GM12878 (cell line): ENCODE results near the gene CD300LG. TPM values are rescaled to one million over a fixed set of nuclear protein-coding genes. Genes with fewer than 3 reads are reported as not detected.

ENCODE experiments used
- ATAC-seq: fragments of 200-7000 bp; cut with Tn5 transposase; 3 replicates; pipeline ENCODE4 v1.9.1; 2020; ENCODE audit warnings: mild to moderate bottlenecking, moderate library complexity
- BruUV-seq: library from RNA; stranded (reverse); fragments of 400-500 nt; replicated peaks from 2 replicates; lab custom pipeline; 2021; lab: Mats Ljungman, UMichigan
- CTCF ChIA-PET: fragments of 300-600 bp; sonication (Branson Sonifier 250); formaldehyde crosslinking; extraction: SDS; loops from one replicate; lab custom pipeline; 2021; ENCODE audit warnings: inconsistent platforms; lab: Yijun Ruan, JAX
- POLR2A ChIA-PET: fragments of 350-600 bp; formaldehyde crosslinking; extraction: SDS; loops from one replicate; lab custom pipeline; 2021; ENCODE audit warnings: inconsistent platforms; lab: Charles Lee
- RAD21 ChIA-PET: fragments of 300-600 bp; sonication (Branson Sonifier 250); formaldehyde crosslinking; loops from one replicate; lab custom pipeline; 2023; ENCODE audit warnings: antibody characterized with exemption; ENCODE audit not compliant: unreplicated experiment; lab: Charles Lee
- SMC1A ChIA-PET: fragments of 300-600 bp; sonication (Branson Sonifier 250); formaldehyde crosslinking; loops from one replicate; lab custom pipeline; 2023; ENCODE audit not compliant: unreplicated experiment, uncharacterized antibody; lab: Charles Lee
- DNase-seq: peaks from one replicate; pipeline ENCODE4 v3.0.0-alpha.2; 2011; ENCODE audit warnings: low read depth, low spot score
- FAIRE-seq: peaks from 3 replicates; lab custom pipeline; 2011; peaks lifted over from hg19 to GRCh38; lab: Jason Lieb, UNC
- H2AFZ ChIP-seq: 2 replicates; pipeline ENCODE4 v1.6.0; 2011; ENCODE audit warnings: low read depth, low read length, control low read depth; ENCODE audit not compliant: control insufficient read depth
- H3K27ac ChIP-seq: 2 replicates; pipeline ENCODE4 v1.5.1; 2011; ENCODE audit warnings: control low read depth; ENCODE audit not compliant: control insufficient read depth, insufficient read depth
- H3K27me3 ChIP-seq, 2 experiments: replicated peaks in 1 of 2; 2 replicates each; pipeline versions ENCODE4 v1.6.0 to v1.6.1; 2011; ENCODE audit warnings: low read length in 1 of 2; ENCODE audit not compliant: control insufficient read depth in 2 of 2, insufficient read depth in 2 of 2
- H3K36me3 ChIP-seq, 2 experiments: 2 replicates each; pipeline ENCODE4 v1.5.1; 2011; ENCODE audit warnings: low read length in 1 of 2; ENCODE audit not compliant: control insufficient read depth in 2 of 2, insufficient read depth in 2 of 2
- H3K4me1 ChIP-seq: 2 replicates; pipeline ENCODE4 v1.6.1; 2011; ENCODE audit warnings: mild to moderate bottlenecking, low read length, moderate library complexity, mixed read lengths; ENCODE audit not compliant: control insufficient read depth, insufficient read depth
- H3K4me2 ChIP-seq: 2 replicates; pipeline ENCODE4 v1.6.0; 2011; ENCODE audit warnings: control low read depth; ENCODE audit not compliant: control insufficient read depth, insufficient read depth
- H3K4me3 ChIP-seq: fragments of 200-600 bp; sonication (generic); 2 replicates; pipeline ENCODE4 v1.5.1; 2016
- H3K79me2 ChIP-seq: 2 replicates; pipeline ENCODE4 v1.6.0; 2011; ENCODE audit warnings: low read length; ENCODE audit not compliant: control insufficient read depth, insufficient read depth
- H3K9ac ChIP-seq: 2 replicates; pipeline ENCODE4 v1.8.0; 2011; ENCODE audit warnings: low read length, control low read depth, mixed read lengths; ENCODE audit not compliant: control insufficient read depth, insufficient read depth
- H3K9me3 ChIP-seq: replicated peaks from 3 replicates; pipeline ENCODE4 v1.5.1; 2011; ENCODE audit warnings: mild to moderate bottlenecking, low read length; ENCODE audit not compliant: control insufficient read depth, insufficient read depth
- H4K20me1 ChIP-seq: 2 replicates; pipeline ENCODE4 v1.6.0; 2011; ENCODE audit not compliant: control insufficient read depth, insufficient read depth
- BRCA1 ChIP-seq: IDR thresholded peaks from 2 replicates; pipeline ENCODE4 v1.6.1; 2011; ENCODE audit warnings: low read depth, low read length, improper control_type of control experiment
- CBFB ChIP-seq: IDR thresholded peaks from 2 replicates; pipeline ENCODE4 v1.6.1; 2016; ENCODE audit warnings: antibody characterized with exemption, low read depth
- CHD2 ChIP-seq: IDR thresholded peaks from 2 replicates; pipeline ENCODE4 v1.6.1; 2011; ENCODE audit warnings: low read depth, low read length, improper control_type of control experiment, borderline replicate concordance
- ELK1 ChIP-seq: IDR thresholded peaks from 2 replicates; pipeline ENCODE4 v1.6.1; 2012; ENCODE audit warnings: low read depth, low read length, improper control_type of control experiment
- HDAC2 ChIP-seq: fragments of 200-600 bp; sonication (generic); IDR thresholded peaks from 2 replicates; pipeline ENCODE4 v1.6.1; 2017
- IKZF1 ChIP-seq: fragments of 450-650 bp; conservative IDR thresholded peaks from 2 replicates; pipeline ENCODE4 v1.6.1; 2017; ENCODE audit warnings: antibody characterized with exemption, mild to moderate bottlenecking
- IRF5 ChIP-seq: fragments of 450-650 bp; IDR thresholded peaks from 2 replicates; pipeline ENCODE4 v1.6.1; 2017; ENCODE audit warnings: borderline replicate concordance
- MXI1 ChIP-seq: fragments of 150-350 bp; IDR thresholded peaks from 2 replicates; pipeline ENCODE4 v1.6.1; 2011; ENCODE audit warnings: low read depth, mild to moderate bottlenecking, inconsistent platforms, low read length, improper control_type of control experiment
- NR2C1 ChIP-seq: fragments of 450-650 bp; IDR thresholded peaks from 2 replicates; pipeline ENCODE4 v1.6.1; 2017; ENCODE audit warnings: antibody characterized with exemption, mild to moderate bottlenecking, moderate library complexity
- SMC3 ChIP-seq: IDR thresholded peaks from 2 replicates; pipeline ENCODE4 v1.6.1; 2011; ENCODE audit warnings: low read length, improper control_type of control experiment, borderline replicate concordance
- WGBS: methylation state at CpG from one replicate; pipeline ENCODE4 v1.1.6; 2016; ENCODE audit warnings: low lambda C conversion rate; ENCODE audit not compliant: insufficient replicate concordance, insufficient coverage; ENCODE audit errors: missing lambda C conversion rate; 5-methylcytosine and 5-hydroxymethylcytosine counted together
- in situ Hi-C: fragments of 300-500 bp; cut with MboI; formaldehyde crosslinking; loops from 9 replicates; pipeline ENCODE4 v1.14.3; 2018; ENCODE audit warnings: mixed read lengths
- intact Hi-C: fragments of 100-400 bp; cut with micrococcal nuclease; formaldehyde crosslinking; loops from one replicate; pipeline ENCODE4 v1.14.2; 2022; ENCODE audit not compliant: unreplicated experiment
- polyA plus RNA-seq, 11 experiments: library from polyadenylated mRNA; depleted of rRNA in 4 of 11; unstranded in 6 of 11; stranded (reverse) in 5 of 11; fragments of >200 nt; fragmentation: Nextera tagmentation in 4 of 11; fragmentation: Illumina TruSeq in 1 of 11; extraction: Ambion mirVana in 4 of 11; extraction: Trizol in 1 of 11; gene quantifications; 1 replicate in 1 of 11; 2 replicates in 10 of 11; pipeline versions ENCODE4 v1.2.1 to v1.2.3, GENCODE V29; 2011 to 2016; ENCODE audit warnings: inconsistent platforms in 2 of 11, missing spikeins in 2 of 11, low read depth in 1 of 11
- total RNA-seq, 4 experiments: library from RNA; depleted of rRNA in 3 of 4; stranded (reverse); fragments of >200 nt in 3 of 4; fragmentation: Illumina TruSeq in 1 of 4; extraction: Trizol in 1 of 4; gene quantifications; 2 replicates each; pipeline versions ENCODE4 v1.2.1 to v1.2.3, GENCODE V29; 2013 to 2021
- TF ChIP-seq, protein P1 (sequence below): IDR thresholded peaks from 2 replicates; pipeline ENCODE4 v1.6.1; 2012; ENCODE audit warnings: mild to moderate bottlenecking, low read depth, low read length
- TF ChIP-seq, protein P2 (sequence below): IDR thresholded peaks from 2 replicates; pipeline ENCODE4 v1.6.1; 2011; ENCODE audit warnings: low read depth, low read length, improper control_type of control experiment, borderline replicate concordance
- TF ChIP-seq, protein P3 (sequence below): fragments of 450-650 bp; IDR thresholded peaks from 2 replicates; pipeline ENCODE4 v1.6.1; 2017; ENCODE audit warnings: mild to moderate bottlenecking, moderate library complexity

CD300LG gene
- total and polyA plus RNA-seq, 10 of the 15 experiments (the other 5 are each of a cell fraction or from before 2014, with no cell fraction given), result not detected

- WGBS, result 15% methylated on average over 5 of the region's 5 CpGs
- RAD21 ChIA-PET, result no interaction called here
- TF ChIP-seq, protein P1, sequence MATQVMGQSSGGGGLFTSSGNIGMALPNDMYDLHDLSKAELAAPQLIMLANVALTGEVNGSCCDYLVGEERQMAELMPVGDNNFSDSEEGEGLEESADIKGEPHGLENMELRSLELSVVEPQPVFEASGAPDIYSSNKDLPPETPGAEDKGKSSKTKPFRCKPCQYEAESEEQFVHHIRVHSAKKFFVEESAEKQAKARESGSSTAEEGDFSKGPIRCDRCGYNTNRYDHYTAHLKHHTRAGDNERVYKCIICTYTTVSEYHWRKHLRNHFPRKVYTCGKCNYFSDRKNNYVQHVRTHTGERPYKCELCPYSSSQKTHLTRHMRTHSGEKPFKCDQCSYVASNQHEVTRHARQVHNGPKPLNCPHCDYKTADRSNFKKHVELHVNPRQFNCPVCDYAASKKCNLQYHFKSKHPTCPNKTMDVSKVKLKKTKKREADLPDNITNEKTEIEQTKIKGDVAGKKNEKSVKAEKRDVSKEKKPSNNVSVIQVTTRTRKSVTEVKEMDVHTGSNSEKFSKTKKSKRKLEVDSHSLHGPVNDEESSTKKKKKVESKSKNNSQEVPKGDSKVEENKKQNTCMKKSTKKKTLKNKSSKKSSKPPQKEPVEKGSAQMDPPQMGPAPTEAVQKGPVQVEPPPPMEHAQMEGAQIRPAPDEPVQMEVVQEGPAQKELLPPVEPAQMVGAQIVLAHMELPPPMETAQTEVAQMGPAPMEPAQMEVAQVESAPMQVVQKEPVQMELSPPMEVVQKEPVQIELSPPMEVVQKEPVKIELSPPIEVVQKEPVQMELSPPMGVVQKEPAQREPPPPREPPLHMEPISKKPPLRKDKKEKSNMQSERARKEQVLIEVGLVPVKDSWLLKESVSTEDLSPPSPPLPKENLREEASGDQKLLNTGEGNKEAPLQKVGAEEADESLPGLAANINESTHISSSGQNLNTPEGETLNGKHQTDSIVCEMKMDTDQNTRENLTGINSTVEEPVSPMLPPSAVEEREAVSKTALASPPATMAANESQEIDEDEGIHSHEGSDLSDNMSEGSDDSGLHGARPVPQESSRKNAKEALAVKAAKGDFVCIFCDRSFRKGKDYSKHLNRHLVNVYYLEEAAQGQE, result no peak
- no peak for TF ChIP-seq IRF5
- TF ChIP-seq ELK1, result no peak
- TF ChIP-seq, protein P2, sequence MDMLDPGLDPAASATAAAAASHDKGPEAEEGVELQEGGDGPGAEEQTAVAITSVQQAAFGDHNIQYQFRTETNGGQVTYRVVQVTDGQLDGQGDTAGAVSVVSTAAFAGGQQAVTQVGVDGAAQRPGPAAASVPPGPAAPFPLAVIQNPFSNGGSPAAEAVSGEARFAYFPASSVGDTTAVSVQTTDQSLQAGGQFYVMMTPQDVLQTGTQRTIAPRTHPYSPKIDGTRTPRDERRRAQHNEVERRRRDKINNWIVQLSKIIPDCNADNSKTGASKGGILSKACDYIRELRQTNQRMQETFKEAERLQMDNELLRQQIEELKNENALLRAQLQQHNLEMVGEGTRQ, result no peak
- no peak for TF ChIP-seq CHD2
- TF ChIP-seq SMC3, result no peak
- no peak for TF ChIP-seq HDAC2
- TF ChIP-seq IKZF1, result no peak
- TF ChIP-seq CBFB, result no peak
- TF ChIP-seq, protein P3, sequence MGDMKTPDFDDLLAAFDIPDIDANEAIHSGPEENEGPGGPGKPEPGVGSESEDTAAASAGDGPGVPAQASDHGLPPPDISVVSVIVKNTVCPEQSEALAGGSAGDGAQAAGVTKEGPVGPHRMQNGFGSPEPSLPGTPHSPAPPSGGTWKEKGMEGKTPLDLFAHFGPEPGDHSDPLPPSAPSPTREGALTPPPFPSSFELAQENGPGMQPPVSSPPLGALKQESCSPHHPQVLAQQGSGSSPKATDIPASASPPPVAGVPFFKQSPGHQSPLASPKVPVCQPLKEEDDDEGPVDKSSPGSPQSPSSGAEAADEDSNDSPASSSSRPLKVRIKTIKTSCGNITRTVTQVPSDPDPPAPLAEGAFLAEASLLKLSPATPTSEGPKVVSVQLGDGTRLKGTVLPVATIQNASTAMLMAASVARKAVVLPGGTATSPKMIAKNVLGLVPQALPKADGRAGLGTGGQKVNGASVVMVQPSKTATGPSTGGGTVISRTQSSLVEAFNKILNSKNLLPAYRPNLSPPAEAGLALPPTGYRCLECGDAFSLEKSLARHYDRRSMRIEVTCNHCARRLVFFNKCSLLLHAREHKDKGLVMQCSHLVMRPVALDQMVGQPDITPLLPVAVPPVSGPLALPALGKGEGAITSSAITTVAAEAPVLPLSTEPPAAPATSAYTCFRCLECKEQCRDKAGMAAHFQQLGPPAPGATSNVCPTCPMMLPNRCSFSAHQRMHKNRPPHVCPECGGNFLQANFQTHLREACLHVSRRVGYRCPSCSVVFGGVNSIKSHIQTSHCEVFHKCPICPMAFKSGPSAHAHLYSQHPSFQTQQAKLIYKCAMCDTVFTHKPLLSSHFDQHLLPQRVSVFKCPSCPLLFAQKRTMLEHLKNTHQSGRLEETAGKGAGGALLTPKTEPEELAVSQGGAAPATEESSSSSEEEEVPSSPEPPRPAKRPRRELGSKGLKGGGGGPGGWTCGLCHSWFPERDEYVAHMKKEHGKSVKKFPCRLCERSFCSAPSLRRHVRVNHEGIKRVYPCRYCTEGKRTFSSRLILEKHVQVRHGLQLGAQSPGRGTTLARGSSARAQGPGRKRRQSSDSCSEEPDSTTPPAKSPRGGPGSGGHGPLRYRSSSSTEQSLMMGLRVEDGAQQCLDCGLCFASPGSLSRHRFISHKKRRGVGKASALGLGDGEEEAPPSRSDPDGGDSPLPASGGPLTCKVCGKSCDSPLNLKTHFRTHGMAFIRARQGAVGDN, result no peak
- TF ChIP-seq MXI1, result no peak
- TF ChIP-seq NR2C1, result no peak
- no peak for TF ChIP-seq BRCA1
These were observed 10.2 kb downstream of the CD300LG start for GRCh38 chr17:43857141-43857540.

More at GRCh38 chr17:43857141-43857540, 10.2 kb downstream of the CD300LG start:
- Histone ChIP-seq H3K4me3 (no peak overlapping the region), H3K9ac (no peak overlapping the region), H2AFZ (no peak overlapping the region), H3K4me1 (no peaks in the 10 kb centered on the region), H3K9me3 (no peaks in the 10 kb centered on the region), H3K4me2 (no peak overlapping the region), H3K27ac (no peak overlapping the region), H3K36me3 (no peaks in the 10 kb centered on the region), H3K27me3 (no peaks in the 10 kb centered on the region; a peak in 3 of 4 replicates), H3K79me2 (no peaks in the 10 kb centered on the region), H4K20me1 (no peaks in the 10 kb centered on the region)
- ChIA-PET SMC1A (no interaction called here), CTCF (interaction anchor here (1.7 to 3.3 kb wide), 2 partner anchors 11 to 12 kb away, joined by 4 to 15 read pairs; partner anchors contain the start of gene CD300LG), POLR2A (no interaction called here)
- intact Hi-C loops, result no loop called here
- BruUV-seq, result no TSS peak
- DNase-seq (no peak), ATAC-seq (no peak), FAIRE-seq (no peak)
- in situ Hi-C loops, result no loop called here
